Iris pigment epithelial cell (primary cell): ENCODE measurements around the gene SP6.

Experiments
- DNase-seq: peaks from one replicate; pipeline ENCODE4 v3.0.0-alpha.2; 2011; ENCODE audit warnings: low read depth

SP6 gene

GRCh38 chr17:47879776-47880454 lies 29.0 kb upstream of the SP6 start:
- no peak for DNase-seq

- peak; percentile 62 for DNase-seq
Observed at GRCh38 chr17:47879028-47879585, 28.1 kb upstream of the SP6 start.

DNA sequence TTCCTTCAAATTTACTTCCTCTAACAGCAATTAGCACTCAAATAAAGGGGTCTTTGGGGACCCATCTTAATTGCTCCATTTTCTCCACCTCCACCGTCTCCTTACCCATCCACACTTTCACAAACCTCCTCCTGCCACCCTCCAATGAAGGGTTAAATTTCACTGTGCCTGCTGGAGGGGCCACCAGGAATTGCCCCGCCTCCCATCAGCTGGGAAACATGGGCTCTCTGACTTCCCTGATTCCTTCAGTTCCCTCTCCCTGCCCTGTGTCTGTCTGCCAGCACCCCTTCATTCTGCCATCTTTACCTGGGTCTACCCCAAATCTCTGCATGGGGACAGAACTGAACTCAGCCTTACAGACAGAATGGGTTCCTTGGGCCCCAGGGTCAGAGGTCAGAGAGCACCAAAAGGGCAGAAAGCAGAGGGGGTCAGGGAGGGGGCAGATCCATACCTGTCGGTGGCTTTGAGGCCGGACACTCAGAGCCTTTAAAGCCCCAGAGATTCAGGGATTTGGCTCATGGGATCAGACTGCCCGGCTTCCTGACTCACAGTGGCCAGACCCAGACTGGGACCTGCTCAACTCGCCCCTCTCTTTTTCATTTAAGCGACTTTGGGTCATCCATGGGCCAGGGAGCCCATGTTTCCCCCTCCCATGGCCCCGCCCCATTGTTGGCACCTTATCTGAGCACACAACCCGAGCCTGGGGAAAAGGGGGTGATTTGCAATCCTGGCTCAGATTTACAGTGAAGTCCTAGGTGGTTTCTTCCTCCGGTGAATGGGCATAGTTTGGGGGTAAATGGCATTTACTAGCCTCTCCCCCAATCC lies 27.5 kb upstream of the SP6 start:
- DNase-seq = no peak

DNA sequence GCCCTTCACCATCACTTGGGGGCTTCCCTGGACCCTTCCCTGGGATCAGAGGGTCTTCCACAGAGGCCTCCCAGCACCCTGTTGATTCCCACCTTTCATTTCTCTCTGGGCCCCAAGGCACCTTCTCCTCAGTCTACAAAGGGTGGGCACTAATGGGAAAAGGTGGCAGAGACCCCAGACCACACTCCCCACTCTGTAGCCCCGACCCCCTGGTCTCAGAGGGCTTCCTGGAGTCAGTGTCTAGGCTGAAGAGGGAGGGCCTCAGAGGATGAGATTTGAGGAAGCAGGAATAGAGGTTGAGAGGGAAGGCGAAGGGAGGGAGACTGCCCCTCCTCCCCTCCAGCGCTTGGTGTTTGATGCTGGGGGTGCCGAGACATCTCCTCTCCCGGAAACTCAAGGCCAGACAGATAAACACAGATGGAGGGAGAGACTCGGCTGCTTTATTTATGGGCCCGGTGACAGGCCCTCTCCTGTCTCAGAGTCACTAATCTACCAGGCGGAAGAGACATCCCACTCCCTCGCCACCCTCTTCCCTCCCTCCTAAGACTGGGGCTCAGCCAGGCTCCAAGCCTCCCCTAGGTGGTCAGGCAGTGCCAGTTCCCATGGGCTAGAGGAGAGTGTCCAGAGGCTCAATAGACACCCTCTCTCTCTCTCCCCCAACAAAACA lies 26.5 kb upstream of the SP6 start:
- no peak for DNase-seq

GRCh38 chr17:47875011-47875985 lies 24.3 kb upstream of the SP6 start:
- DNase-seq = no peak

DNA sequence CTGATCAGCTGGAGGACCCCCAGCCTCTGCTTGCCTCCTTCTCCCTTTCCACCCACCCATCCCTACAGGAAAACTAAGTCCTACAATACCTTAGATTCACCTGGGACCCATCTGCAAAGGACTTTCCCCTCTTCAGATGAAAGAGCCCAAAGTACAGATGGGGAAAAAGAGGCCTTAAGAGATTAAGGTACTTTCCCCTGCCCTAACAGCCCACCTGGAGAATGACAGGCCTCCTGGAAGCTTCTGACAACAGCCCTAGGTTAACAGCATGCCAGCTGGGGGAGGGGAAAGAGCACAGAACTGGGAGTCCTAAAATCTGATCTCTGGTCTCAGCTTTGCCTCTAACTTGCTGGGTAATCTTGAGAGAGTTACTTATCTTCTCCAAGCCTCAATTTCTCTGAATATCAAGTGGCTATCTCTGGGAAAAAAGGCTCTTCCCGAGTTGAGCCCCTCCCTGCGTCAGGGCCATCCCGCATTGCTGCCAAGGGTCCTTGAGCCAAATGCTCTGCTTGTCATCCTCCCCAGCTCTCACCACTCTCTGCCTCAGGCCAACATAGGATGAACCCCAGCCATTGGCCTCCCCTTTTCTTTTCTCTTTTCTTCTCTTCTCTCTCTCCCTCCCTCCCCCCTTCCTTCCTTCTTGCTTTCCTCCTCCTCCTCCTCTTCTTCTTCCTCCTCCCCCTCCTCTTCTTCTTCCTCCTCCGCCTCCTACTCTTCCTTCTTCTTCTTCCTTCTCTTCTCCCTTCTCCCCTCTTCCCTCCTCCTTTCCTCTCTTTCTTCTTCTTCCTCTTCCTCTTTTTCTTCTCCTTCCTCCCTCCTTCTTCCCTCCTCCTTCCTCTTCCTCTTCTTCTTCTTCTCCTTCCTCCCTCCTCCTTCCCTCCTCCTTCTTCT lies 22.5 kb upstream of the SP6 start:
- DNase-seq = no peak

GRCh38 chr17:47872651-47873161 lies 21.7 kb upstream of the SP6 start:
- no peak for DNase-seq

DNA sequence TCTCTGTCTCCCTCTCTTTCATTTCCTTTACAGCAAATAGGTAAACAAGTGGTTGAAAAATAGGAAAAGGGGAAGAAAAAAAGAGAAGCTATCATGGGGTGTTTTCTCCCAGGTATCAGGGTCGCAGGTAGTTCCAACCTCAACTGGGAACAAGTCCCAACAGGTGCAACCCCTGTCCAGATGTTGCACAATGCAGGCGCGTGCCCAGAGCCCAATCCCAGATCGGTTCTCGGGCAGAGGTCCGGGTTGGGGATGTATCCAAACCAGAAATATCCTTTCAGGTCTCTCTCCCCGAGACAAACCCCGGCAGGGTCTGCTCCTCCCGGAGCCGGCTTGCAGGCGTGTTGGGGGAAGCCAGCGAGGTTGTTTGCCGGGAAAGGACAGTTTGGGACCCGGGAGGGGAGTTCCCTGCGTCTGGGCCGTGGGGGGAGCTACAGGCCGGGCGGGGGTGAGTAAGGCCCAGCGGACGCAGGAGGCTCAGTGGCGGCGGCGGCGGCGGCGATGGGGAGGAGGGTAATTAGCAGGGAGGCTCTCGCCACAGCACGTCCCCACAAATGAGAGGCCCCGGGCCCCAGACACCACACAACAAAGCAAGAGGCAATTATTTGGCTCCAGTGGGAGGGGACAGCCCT lies 21.2 kb upstream of the SP6 start:
- DNase-seq = no peak

DNA sequence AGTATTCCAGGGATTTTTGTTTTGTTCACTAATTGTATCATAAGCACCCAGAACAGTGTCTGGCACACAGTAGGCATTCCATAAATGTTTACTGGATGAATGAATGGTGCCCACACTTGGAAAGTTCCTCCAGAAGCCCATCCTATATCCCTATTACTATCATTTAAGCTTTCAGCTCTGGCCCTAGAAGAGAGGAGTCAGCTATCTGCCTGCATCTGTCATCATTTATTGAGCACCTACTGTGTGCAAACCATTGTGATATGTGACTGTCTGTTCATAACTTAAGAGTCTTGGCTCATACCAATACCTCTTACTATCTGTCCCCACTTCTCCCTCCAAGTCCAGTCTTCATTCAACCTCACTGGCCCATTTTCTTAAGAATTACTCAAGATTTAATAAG lies 20.1 kb upstream of the SP6 start:
- no peak for DNase-seq

DNA sequence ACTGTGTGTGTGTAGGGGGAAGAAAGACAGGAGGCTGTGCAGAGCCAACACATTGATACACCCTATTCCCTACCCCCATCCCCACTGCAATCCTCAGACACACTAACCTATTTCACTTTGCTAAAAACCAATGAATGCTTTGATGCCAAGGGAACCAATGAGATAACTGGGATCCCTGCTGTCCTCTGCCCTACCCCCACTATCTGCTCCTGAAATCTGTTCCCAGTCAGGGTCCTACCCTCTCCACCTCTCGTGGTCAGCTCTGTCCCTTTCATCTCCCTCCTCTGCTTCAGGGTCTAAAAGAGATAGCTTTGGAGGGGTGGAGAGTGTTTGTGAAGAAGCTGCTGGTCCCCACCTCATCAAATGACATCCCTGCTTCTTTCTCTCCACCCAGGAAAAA lies 19.1 kb upstream of the SP6 start:
- no peak for DNase-seq

GRCh38 chr17:47869114-47869513 lies 18.2 kb upstream of the SP6 start:
- DNase-seq = no peak

DNA sequence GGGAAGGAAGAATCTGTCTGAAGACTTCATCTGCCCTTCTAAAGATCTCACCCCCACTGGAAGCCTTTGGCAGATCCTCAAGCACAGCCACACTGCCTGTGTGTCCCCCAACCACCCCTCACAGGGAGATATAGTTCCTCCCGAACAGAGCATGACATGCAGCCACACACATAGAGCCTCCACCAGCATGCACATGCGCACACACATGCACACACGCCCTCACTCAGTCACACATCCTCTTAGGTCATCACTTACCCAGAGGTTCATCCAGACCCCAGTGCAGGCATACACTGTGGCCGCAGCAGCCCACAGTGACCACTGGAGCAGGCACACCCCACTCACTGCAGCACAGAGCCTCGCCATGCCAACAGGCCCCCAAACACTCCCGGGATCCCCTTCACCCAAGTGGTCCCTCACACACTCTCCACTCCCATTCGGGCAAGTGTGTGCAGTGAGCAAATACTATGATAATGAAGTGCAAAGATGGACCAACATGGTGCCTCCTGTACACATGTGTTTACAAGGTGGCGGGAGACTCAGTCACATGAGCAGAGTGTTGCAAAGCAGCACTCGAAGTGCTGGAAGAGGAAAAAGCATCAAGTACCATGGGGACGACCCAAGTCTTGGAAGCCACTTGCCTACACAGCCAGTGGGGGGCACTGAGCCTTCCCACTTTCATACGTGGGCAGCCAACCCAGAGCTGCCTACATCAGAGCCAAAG lies 17.0 kb upstream of the SP6 start:
- no peak for DNase-seq

DNA sequence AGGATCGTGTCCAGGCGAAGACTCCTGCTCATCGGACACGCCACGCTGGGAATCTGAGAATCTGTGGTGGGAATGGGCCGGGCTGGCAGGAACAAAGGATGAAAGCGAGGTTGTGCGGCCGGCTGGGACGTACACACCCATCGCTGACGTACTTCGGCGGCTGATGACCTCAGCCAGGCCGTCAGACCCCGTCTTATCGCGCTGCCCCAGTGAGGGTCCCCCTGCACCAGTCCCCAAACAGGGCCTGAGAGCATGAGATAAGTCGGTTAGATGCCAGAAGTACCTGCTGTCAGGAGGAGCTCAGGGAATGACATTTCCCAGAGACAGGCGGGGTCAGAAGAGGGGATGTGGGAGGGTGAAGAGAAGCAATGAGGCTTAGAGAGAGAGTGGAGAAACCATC lies 16.0 kb upstream of the SP6 start:
- no peak for DNase-seq

- DNase-seq = no peak
Observed at GRCh38 chr17:47864791-47865216, 13.8 kb upstream of the SP6 start.

GRCh38 chr17:47862621-47863440 lies 11.9 kb upstream of the SP6 start:
- DNase-seq = peak; percentile 74

GRCh38 chr17:47860386-47860785 lies 9.4 kb upstream of the SP6 start:
- no peak for DNase-seq

- no peak for DNase-seq
Observed at GRCh38 chr17:47857551-47858455, 6.8 kb upstream of the SP6 start.
